Right kidney (tissue), 9 donors: ENCODE results near the gene FEZF2.

Experiments used
- DNase-seq: peaks from one replicate; pipeline ENCODE4 v3.0.0-alpha.2; 2016
- long read RNA-seq, 8 donors: transcript quantifications; one replicate each; lab custom pipeline, GENCODE V29; 2026

FEZF2 gene
- long read RNA-seq, donor 1 = 0 reads
- long read RNA-seq, donor 2 = 0 reads
- long read RNA-seq, donor 3 = 0 reads
- long read RNA-seq, donor 4 = 0 reads
- long read RNA-seq, donor 5 = 0 reads
- long read RNA-seq, donor 6 = 0 reads
- long read RNA-seq, donor 7 = 0 reads
- long read RNA-seq, donor 8 = 0 reads

DNA sequence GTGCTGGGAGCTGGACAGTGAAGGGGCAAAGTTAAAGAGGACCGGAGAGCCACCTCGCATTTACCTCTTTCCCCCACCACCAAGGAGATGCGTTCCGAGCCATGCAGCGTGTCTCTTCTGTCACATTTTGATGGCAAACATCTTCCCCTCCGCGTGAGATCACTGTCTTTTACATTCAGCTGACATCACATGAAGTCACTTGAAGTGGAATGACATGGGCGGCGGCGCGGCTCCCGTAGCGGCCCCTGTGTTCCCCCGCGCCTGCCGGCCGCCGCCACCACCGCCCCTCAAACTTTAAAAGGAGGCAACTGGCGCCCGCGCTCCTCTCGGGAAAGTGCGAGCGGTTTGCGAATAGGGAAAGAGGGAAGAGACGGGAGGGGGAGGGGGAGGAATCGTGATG, at the start of gene FEZF2:
Gene FEZF2 (minus strand): TSS at position 336 of the 400 bp plus-strand sequence. CDS start 682 bp downstream, outside the sequence.
- DNase-seq = peak; percentile 35

- DNase-seq = no peak
Measured at GRCh38 chr3:62421207-62421606, 47.9 kb upstream of the FEZF2 start.

DNA sequence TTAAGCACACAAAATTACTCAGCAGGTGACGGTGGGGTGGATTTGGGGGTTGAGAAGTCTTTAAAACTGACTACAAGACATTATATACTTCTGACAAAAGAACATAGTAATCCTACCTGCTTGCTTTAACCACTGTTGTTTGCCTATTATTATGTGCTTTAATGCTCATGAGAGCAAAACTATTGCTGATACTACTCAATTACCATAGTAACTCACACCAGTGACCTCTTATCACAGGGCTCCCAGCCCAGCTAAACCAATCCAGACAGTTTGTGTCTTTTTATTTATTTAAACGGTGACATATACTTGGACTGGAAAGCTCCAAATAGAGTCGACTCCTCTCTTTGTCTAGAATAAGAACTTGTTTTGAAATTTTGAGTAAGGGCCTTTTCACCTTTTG, 42.8 kb upstream of the FEZF2 start:
- no peak for DNase-seq

- DNase-seq = no peak
Measured at GRCh38 chr3:62415312-62415801, 42.0 kb upstream of the FEZF2 start.

GRCh38 chr3:62414786-62415185, 41.4 kb upstream of the FEZF2 start:
- no peak for DNase-seq

DNA sequence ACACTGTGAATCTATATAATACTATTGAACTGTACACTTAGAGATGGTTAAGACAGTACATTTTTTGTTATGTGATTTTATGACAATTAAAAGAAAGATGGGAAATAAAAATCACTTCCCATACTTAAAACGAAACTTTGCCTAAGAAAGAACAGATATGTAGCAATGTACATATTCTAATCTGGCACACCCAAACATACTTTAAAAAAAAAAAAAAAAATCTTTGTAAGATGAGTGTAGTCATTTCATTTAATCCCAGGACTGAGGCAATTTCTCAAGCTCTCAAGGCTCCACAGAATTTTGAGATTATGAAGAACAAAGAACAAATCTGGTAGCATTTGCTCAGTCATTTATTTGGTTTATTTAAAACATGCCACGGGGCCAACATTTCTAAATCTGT, 40.3 kb upstream of the FEZF2 start:
- no peak for DNase-seq

DNA sequence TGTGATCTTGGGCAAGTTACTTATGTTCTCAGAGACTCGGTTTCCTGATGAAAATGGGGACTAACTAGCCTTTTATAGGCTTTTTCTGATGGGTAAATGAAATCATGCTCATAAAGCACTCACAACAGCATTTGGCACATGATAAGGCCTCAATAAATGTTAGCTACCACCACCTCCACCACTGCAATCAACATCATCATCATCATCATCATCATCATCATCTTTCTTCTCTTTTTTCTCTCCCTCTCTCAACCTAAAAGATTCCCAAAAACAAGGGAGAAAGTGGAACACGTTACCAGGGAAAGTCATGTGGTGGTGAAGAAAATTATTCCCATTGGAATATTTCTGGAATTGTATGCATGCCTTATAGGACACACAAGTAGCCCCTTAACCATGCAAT, 33.6 kb upstream of the FEZF2 start:
- no peak for DNase-seq

DNA sequence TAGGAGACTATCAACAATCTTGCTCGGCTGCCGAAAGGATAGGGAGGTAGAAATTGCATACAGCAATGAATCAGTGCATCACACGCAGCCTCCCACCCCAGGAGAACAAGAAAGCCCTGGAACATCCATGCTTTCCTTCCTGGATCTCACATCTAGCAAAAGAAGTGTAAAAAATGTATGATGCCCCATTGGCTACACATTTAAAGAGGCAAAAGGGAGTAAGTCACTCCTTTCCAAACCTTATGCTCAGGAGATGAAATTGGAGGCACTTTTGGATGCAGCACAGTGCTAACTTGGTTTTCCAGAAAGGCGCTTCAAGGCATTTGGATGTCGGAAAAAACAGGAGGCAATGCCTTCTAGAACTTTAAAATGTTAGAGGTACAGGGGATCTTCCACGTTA, 32.2 kb upstream of the FEZF2 start:
- DNase-seq = no peak

DNA sequence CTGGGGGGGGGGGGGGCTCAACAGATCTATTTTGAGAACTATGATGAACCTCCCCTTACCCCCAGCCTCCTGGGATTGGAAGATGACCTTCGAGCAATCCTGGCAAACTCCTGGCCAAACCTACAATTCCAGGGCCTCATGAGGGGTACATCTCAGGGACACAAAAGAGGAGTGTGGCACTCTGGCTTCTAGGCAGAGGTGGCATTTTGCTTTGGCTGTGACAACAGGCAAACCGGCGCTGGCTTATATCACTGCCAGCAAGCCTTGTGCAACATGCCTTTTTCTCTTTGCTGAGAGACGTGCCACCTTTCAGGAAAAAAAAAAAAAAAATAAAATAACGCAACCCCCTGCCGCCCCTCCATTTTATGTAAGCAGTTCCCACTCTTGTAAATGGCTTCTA, 31.8 kb upstream of the FEZF2 start:
- DNase-seq = no peak

- no peak for DNase-seq
Measured at GRCh38 chr3:62404321-62404720, 31.0 kb upstream of the FEZF2 start.

DNA sequence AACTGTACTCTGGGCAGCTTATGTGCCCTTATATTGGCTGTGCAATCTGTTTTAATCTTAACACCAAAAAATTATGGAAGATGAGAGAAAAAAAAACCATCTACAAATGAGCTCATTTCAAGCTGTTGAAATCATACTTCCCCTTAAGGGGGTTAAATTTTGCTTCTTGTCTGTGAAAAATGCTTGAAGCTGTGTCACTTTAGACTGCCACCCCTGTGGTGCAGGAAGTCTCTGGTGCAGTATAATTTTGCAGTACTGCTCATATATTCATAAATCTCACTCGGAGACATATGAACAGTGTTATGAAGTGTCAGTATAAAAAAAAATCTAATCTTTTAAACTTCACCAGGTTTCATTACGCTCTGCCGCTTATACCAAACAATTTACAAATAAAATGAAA, 30.4 kb upstream of the FEZF2 start:
- no peak for DNase-seq

DNA sequence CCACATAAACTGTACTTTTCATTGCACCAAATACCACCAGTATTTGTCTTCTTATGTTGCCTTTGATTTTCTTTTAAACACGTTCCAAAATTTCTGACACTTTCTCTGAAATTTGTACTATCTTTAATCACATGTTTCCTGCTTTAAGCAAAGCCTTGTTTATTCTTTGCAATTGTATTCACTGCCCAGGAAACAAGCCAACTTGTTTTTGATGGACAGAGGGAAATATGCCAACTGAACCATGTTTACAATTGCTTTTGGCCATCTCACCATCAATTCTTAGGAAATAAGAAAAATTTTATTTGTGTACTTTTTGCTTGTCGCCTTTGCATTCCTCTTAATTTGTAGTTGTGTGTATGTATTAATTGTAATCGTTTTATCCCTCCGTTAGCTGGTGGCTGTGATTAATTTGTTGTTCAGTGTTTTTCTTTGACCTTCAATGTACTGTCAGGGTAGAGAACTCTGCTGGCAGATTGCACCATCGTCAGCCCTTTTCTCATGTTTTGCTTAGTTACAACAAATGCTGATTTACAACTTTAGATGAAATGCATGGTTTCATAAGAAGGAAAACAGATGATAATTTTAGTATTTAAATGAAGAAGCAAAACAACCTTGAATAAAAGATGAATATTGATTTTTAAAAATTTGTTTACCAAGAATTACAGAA, 19.4 kb upstream of the FEZF2 start:
- DNase-seq = no peak

DNA sequence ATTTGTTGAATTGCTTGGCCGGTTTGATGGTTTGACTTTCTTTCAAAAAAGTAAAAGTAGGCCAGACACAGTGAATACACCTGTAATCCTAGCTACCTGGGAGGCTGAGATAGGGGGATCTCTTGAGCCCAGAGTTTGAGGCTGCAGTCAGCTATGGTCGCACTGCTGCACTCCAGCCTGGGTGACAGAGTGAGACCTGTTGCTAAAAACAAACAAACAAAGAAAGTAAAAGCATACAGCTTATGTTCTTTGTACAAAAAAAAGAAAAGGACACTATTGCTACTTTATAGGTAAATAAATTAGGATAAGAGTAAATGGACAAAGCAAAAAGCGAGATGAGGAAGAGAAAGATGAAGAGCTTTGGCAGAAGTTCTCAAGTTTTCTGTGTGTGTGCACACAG, 13.9 kb upstream of the FEZF2 start:
- no peak for DNase-seq

DNA sequence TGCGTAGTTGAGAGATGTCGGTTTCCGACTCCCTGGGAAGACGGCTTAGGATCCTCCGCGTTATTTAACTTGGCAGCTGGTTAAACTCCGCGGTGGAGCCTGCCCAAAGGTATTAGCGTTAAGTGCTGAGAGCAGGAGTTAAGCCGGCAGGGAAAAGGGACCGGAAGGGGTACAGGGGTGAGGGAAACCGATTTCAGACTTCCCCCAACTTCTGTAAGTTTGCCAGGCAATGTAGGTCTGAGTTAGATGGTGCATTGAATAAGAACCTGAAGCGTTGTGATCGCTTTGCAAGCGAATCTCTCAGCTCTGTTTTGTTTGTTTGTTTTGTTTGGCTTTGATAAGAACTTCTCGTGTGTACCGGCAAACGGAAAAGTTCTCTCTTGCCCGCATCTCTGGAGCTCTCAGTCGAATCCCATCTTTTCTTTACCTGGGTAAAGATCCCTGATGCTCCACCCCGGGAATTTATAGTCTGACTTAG, 6.0 kb upstream of the FEZF2 start:
- peak; percentile 51 for DNase-seq

- DNase-seq = no peak
Measured at GRCh38 chr3:62378921-62379320, 5.6 kb upstream of the FEZF2 start.

GRCh38 chr3:62378311-62378789, 5.0 kb upstream of the FEZF2 start:
- peak; percentile 61 for DNase-seq

DNA sequence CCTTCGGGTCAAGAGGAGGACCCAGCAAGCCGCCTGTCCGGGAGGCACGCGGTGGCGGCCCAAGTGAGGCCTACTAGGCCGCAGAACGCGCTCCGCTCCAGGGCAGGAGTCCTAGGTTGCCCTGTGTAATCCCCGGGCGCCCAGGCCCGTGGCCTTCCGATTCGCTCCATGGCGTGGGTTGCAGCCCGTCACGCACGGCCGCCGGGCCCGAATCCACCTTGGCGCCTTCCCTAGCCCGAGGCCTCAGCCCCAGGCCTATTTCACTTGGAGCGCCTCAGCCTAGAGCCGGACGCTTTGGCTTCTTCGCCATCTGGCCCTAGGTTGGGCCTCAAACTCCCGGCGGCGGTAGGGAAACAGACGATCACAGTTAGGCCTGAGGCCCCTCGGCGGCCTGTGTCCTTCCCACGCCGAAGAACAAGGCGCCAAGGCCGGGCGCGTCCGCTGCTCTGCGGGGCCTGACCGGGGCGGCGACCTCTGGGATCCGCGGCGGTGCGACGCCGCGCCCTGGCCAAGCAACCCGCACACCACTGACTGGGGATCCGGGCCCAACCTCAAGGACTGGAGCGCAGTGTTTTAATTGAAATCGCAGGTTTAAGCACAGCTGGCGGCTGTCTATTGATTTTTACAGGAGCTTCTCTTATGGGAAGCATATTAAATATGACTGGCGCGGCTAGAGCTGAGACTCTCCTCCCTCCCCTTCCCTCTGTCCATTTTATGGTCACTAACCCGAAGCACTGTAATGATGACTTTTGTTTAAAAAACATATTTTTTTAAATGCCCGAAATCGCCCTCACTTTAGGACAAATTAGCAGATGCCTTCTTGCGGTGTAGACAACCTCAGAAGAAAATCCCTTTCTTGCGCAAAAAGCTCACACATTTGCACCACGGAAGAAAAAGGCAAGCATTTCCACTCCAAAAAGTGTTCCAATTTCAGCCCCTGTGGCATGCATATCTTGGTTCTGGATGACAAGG, 3.8 kb upstream of the FEZF2 start:
- DNase-seq = peak; percentile 50

- DNase-seq = peak; percentile 12
Measured at GRCh38 chr3:62376454-62376720, 3.0 kb upstream of the FEZF2 start.

GRCh38 chr3:62375655-62376453, 2.5 kb upstream of the FEZF2 start:
- peak; percentile 20 for DNase-seq

- peak; percentile 47 for DNase-seq
Measured at GRCh38 chr3:62374341-62375218, 1.2 kb upstream of the FEZF2 start.

- peak; percentile 49 for DNase-seq
Measured at GRCh38 chr3:62373714-62374333, 474 bp upstream of the FEZF2 start.
